Measurements from ENCODE around the gene BRD1. TPM values are rescaled to one million over a fixed set of nuclear protein-coding genes. Genes with fewer than 3 reads are reported as not detected.

BRD1 gene
- total RNA-seq, 2 donors from 2014 or later = 32.7 to 37.7 TPM

- Histone ChIP-seq H3K4me3 (no peak overlapping the region), H3K4me1 (no peaks in the 10 kb centered on the region), H3K9ac (ENCODE audit: low read depth in 2 of 2, low read length in 2 of 2) (no peak overlapping the region), H3K27ac (no peak overlapping the region), H3K9me3 (no peaks in the 10 kb centered on the region), H3K27me3 (no peaks in the 10 kb centered on the region), H3K36me3 (peaks cover 24% of the 10 kb centered on the region)
- no peak for TF ChIP-seq CTCF (IDR thresholded peaks at IDR 0.05)
- no peak for DNase-seq
- intact Hi-C loops (cut with DNase I) = no loop called here
Observed at GRCh38 chr22:49775867-49776511, 51.7 kb downstream of the BRD1 start.

- no peak overlapping the region for H3K4me3 ChIP-seq
- no peaks in the 10 kb centered on the region for H3K9me3 ChIP-seq
- no peak overlapping the region for H3K9ac ChIP-seq (ENCODE audit: low read depth in 2 of 2, low read length in 2 of 2)
- H3K36me3 ChIP-seq = peaks cover 24% of the 10 kb centered on the region
- TF ChIP-seq CTCF (IDR thresholded peaks at IDR 0.05) = no peak
- H3K27ac ChIP-seq = no peak overlapping the region
- no peaks in the 10 kb centered on the region for H3K4me1 ChIP-seq
- DNase-seq = no peak
- intact Hi-C loops (cut with DNase I) = no loop called here
- no peaks in the 10 kb centered on the region for H3K27me3 ChIP-seq
Observed at GRCh38 chr22:49775191-49775866, 52.3 kb downstream of the BRD1 start.

- no peak overlapping the region for H3K27ac ChIP-seq
- TF ChIP-seq CTCF (IDR thresholded peaks at IDR 0.05) = no peak
- peaks cover 24% of the 10 kb centered on the region for H3K36me3 ChIP-seq
- DNase-seq = no peak
- intact Hi-C loops (cut with DNase I) = no loop called here
- no peaks in the 10 kb centered on the region for H3K4me1 ChIP-seq
- H3K27me3 ChIP-seq = no peaks in the 10 kb centered on the region
- no peak overlapping the region for H3K4me3 ChIP-seq
- H3K9me3 ChIP-seq = no peaks in the 10 kb centered on the region
- H3K9ac ChIP-seq (ENCODE audit: low read depth in 2 of 2, low read length in 2 of 2) = no peak overlapping the region
Observed at GRCh38 chr22:49774499-49775151, 53.0 kb downstream of the BRD1 start.

- H3K9ac ChIP-seq (ENCODE audit: low read depth in 2 of 2, low read length in 2 of 2) = no peak overlapping the region
- no peak for DNase-seq
- H3K27me3 ChIP-seq = no peaks in the 10 kb centered on the region
- H3K9me3 ChIP-seq = no peaks in the 10 kb centered on the region
- H3K4me1 ChIP-seq = no peaks in the 10 kb centered on the region
- TF ChIP-seq CTCF (IDR thresholded peaks at IDR 0.05) = no peak
- intact Hi-C loops (cut with DNase I) = no loop called here
- H3K27ac ChIP-seq = no peak overlapping the region
- H3K36me3 ChIP-seq = peaks cover 24% of the 10 kb centered on the region
- H3K4me3 ChIP-seq = no peak overlapping the region
Observed at GRCh38 chr22:49774046-49774445, 53.6 kb downstream of the BRD1 start.

- H3K9me3 ChIP-seq = no peaks in the 10 kb centered on the region
- H3K9ac ChIP-seq (ENCODE audit: low read depth in 2 of 2, low read length in 2 of 2) = no peak overlapping the region
- peaks cover 24% of the 10 kb centered on the region for H3K36me3 ChIP-seq
- H3K4me3 ChIP-seq = no peak overlapping the region
- intact Hi-C loops (cut with DNase I) = no loop called here
- no peaks in the 10 kb centered on the region for H3K4me1 ChIP-seq
- no peak for TF ChIP-seq CTCF (IDR thresholded peaks at IDR 0.05)
- no peaks in the 10 kb centered on the region for H3K27me3 ChIP-seq
- no peak overlapping the region for H3K27ac ChIP-seq
- DNase-seq = no peak
Observed at GRCh38 chr22:49773531-49773930, 54.1 kb downstream of the BRD1 start.
